HCT116 (cell line): ENCODE data around the gene DNAJC1. TPM values are rescaled to one million over a fixed set of nuclear protein-coding genes. Genes with fewer than 3 reads are reported as not detected.

Experiments
- ATAC-seq: fragments of 200-7000 bp; cut with Tn5 transposase; 2 replicates; pipeline ENCODE4 v1.9.1; 2020; ENCODE audit warnings: mild to moderate bottlenecking, moderate library complexity
- BruUV-seq: library from RNA; stranded (reverse); fragments of 400-500 nt; replicated peaks from 2 replicates; lab custom pipeline; 2021; lab: Mats Ljungman, UMichigan
- CTCF ChIA-PET: fragments of 300-600 bp; sonication (Branson Sonifier 250); formaldehyde crosslinking; loops from one replicate; lab custom pipeline; 2021; ENCODE audit warnings: antibody characterized with exemption; lab: Charles Lee
- POLR2A ChIA-PET: fragments of 300-600, 350-600 bp; sonication (Branson Sonifier 250); formaldehyde crosslinking; loops from one replicate; lab custom pipeline; 2021; ENCODE audit warnings: antibody characterized with exemption; lab: Charles Lee
- RAD21 ChIA-PET, 2 experiments: fragments of 300-600 bp; sonication (Branson Sonifier 250); formaldehyde crosslinking; loops; one replicate each; lab custom pipeline; 2023; ENCODE audit warnings: low total read pairs in 2 of 2; ENCODE audit not compliant: uncharacterized antibody in 2 of 2, unreplicated experiment in 2 of 2, low non-redundant PET in 1 of 2; lab: Charles Lee
- DNase-seq: peaks from one replicate; pipeline ENCODE4 v3.0.0-alpha.2; 2010; ENCODE audit warnings: low read depth, low spot score
- H2AFZ ChIP-seq: fragments of 200-600 bp; shearing (Covaris generic), sonication (generic); 2 replicates; pipeline ENCODE4 v1.6.1; 2017; ENCODE audit warnings: low read depth, mixed run types, mixed read lengths, antibody characterized with exemption, low read length; ENCODE audit not compliant: poor library complexity, severe bottlenecking
- H3K27ac ChIP-seq: 2 replicates; pipeline ENCODE4 v1.5.1; 2012; ENCODE audit warnings: low read depth, low read length
- H3K27me3 ChIP-seq: fragments of 200-600 bp; sonication (generic); 2 replicates; pipeline ENCODE4 v1.6.1; 2016; ENCODE audit warnings: mixed run types, low read length, mixed read lengths; ENCODE audit not compliant: insufficient read depth
- H3K36me3 ChIP-seq, 2 experiments: fragments of 200-500 bp in 1 of 2; fragments of 200-600 bp in 1 of 2; sonication (Bioruptor generic) in 1 of 2; sonication (generic) in 1 of 2; 2 replicates each; pipeline versions ENCODE4 v1.5.1 to v1.6.1; 2014 to 2016; ENCODE audit warnings: low read length in 2 of 2, inconsistent platforms in 1 of 2, mixed read lengths in 1 of 2, mixed run types in 1 of 2; ENCODE audit not compliant: insufficient read depth in 2 of 2, control insufficient read depth in 1 of 2
- H3K4me1 ChIP-seq, 2 experiments: fragments of 200-600 bp in 1 of 2; sonication (generic) in 1 of 2; 2 replicates each; pipeline versions ENCODE4 v1.5.1 to v1.6.1; 2012 to 2017; ENCODE audit warnings: low read length in 2 of 2, inconsistent platforms in 1 of 2, mild to moderate bottlenecking in 1 of 2, mixed read lengths in 1 of 2, mixed run types in 1 of 2, moderate library complexity in 1 of 2; ENCODE audit not compliant: insufficient read depth in 2 of 2, control insufficient read depth in 1 of 2
- H3K4me2 ChIP-seq: fragments of 200-600 bp; sonication (generic); 2 replicates; pipeline ENCODE4 v1.6.1; 2017; ENCODE audit warnings: mixed run types, low read length, mixed read lengths
- H3K4me3 ChIP-seq, 2 experiments: fragments of 200-600 bp in 1 of 2; sonication (generic) in 1 of 2; replicated peaks in 1 of 2; 2 replicates each; pipeline ENCODE4 v1.5.1; 2011 to 2016; ENCODE audit warnings: low read length in 2 of 2, control low read depth in 1 of 2, low read depth in 1 of 2, mild to moderate bottlenecking in 1 of 2, mixed read lengths in 1 of 2, mixed run types in 1 of 2
- H3K79me2 ChIP-seq: fragments of 200-600 bp; sonication (generic); 2 replicates; pipeline ENCODE4 v1.6.1; 2017; ENCODE audit warnings: mild to moderate bottlenecking, mixed run types, low read length, moderate library complexity, mixed read lengths; ENCODE audit not compliant: insufficient read depth
- H3K9ac ChIP-seq: fragments of 200-600 bp; sonication (generic); 2 replicates; pipeline ENCODE4 v1.6.1; 2016; ENCODE audit warnings: low read length, mixed read lengths
- H3K9me2 ChIP-seq: fragments of 200-600 bp; sonication (generic), shearing (Covaris generic); 2 replicates; pipeline ENCODE4 v1.6.1; 2017; ENCODE audit warnings: mixed run types, mild to moderate bottlenecking, moderate library complexity; ENCODE audit not compliant: insufficient read depth
- H3K9me3 ChIP-seq, 2 experiments: fragments of 200-500 bp in 1 of 2; fragments of 200-600 bp in 1 of 2; sonication (Bioruptor generic) in 1 of 2; sonication (generic) in 1 of 2; 2 replicates each; pipeline ENCODE4 v1.6.1; 2014 to 2017; ENCODE audit warnings: low read length in 2 of 2, mixed read lengths in 2 of 2, inconsistent platforms in 1 of 2, low read depth in 1 of 2, mild to moderate bottlenecking in 1 of 2, mixed run types in 1 of 2, moderate library complexity in 1 of 2; ENCODE audit not compliant: control insufficient read depth in 1 of 2, insufficient read depth in 1 of 2
- H4K20me1 ChIP-seq: fragments of 200-600 bp; sonication (generic), shearing (Covaris generic); 2 replicates; pipeline ENCODE4 v1.6.1; 2017; ENCODE audit warnings: mixed run types, mild to moderate bottlenecking, moderate library complexity; ENCODE audit not compliant: insufficient read depth
- CEBPB ChIP-seq: IDR thresholded peaks from 2 replicates; pipeline ENCODE4 v1.6.1; 2012; ENCODE audit warnings: low read depth
- EZH2phosphoT487 ChIP-seq: fragments of 200-600 bp; IDR thresholded peaks from 2 replicates; pipeline ENCODE4 v1.6.1; 2018; ENCODE audit warnings: antibody characterized with exemption, borderline replicate concordance
- POLR2A ChIP-seq: IDR thresholded peaks from 2 replicates; pipeline ENCODE4 v1.7.0; 2011; ENCODE audit warnings: borderline replicate concordance; ENCODE audit not compliant: insufficient read depth, insufficient read length; ENCODE audit errors: extremely low read depth
- TCF7L2 ChIP-seq: IDR thresholded peaks from 2 replicates; pipeline ENCODE4 v1.7.0; 2011; ENCODE audit warnings: borderline replicate concordance, inconsistent platforms; ENCODE audit not compliant: insufficient read depth, insufficient read length; ENCODE audit errors: extremely low read depth
- ZFX ChIP-seq: fragments of 450-650 bp; IDR thresholded peaks from 2 replicates; pipeline ENCODE4 v1.6.1; 2017
- ZNF274 ChIP-seq: fragments of 200-500 bp; sonication (Bioruptor generic); IDR thresholded peaks from 2 replicates; pipeline ENCODE4 v1.6.1; 2014; ENCODE audit warnings: mild to moderate bottlenecking, low read depth, low read length, inconsistent platforms
- intact Hi-C: fragments of 100-400 bp; cut with micrococcal nuclease; formaldehyde crosslinking; loops from 2 replicates; pipeline ENCODE4 v1.10.0; 2022
- total RNA-seq: library from RNA; stranded (reverse); gene quantifications from one replicate; pipeline ENCODE4 v1.2.1, GENCODE V29; 2021; ENCODE audit not compliant: unreplicated experiment
- TF ChIP-seq, protein P1 (sequence below), 3 experiments: fragments of 200-600 bp in 1 of 3; sonication (generic) in 1 of 3; IDR thresholded peaks in 2 of 3; conservative IDR thresholded peaks in 1 of 3; 2 replicates each; pipeline ENCODE4 v1.5.1; 2012 to 2017; ENCODE audit warnings: low read depth in 2 of 3, low read length in 2 of 3, antibody characterized with exemption in 1 of 3, borderline replicate concordance in 1 of 3, control low read depth in 1 of 3, mild to moderate bottlenecking in 1 of 3, mixed read lengths in 1 of 3, mixed run types in 1 of 3, moderate library complexity in 1 of 3; ENCODE audit not compliant: insufficient read depth in 1 of 3

DNAJC1 gene
- total RNA-seq, 1 experiment from 2014 or later, result 17.9 TPM

DNA sequence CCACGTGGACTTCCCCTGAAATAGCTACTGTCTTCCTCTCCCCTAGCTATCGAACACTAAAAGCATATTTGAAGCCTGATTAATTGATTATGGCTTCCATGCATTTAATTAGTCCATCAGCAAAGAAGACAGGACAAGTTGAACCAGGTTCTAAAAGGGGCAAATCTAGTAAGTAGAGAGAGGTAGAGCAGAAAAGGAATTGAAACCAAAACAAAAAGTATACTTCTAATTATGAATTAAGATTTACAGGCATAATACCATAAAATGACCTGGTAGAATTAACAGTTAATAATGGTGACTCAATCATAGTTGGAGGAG, 393 bp upstream of the DNAJC1 start (continued):
- TF ChIP-seq, protein P1, sequence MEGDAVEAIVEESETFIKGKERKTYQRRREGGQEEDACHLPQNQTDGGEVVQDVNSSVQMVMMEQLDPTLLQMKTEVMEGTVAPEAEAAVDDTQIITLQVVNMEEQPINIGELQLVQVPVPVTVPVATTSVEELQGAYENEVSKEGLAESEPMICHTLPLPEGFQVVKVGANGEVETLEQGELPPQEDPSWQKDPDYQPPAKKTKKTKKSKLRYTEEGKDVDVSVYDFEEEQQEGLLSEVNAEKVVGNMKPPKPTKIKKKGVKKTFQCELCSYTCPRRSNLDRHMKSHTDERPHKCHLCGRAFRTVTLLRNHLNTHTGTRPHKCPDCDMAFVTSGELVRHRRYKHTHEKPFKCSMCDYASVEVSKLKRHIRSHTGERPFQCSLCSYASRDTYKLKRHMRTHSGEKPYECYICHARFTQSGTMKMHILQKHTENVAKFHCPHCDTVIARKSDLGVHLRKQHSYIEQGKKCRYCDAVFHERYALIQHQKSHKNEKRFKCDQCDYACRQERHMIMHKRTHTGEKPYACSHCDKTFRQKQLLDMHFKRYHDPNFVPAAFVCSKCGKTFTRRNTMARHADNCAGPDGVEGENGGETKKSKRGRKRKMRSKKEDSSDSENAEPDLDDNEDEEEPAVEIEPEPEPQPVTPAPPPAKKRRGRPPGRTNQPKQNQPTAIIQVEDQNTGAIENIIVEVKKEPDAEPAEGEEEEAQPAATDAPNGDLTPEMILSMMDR (IDR thresholded peaks at IDR 0.05 in 2 of 3, conservative IDR thresholded peaks at IDR 0.05 in 1 of 3; ENCODE audit: borderline replicate concordance in 1 of 3, insufficient read depth in 1 of 3, low read depth in 2 of 3, low read length in 2 of 3), result no peak

DNA sequence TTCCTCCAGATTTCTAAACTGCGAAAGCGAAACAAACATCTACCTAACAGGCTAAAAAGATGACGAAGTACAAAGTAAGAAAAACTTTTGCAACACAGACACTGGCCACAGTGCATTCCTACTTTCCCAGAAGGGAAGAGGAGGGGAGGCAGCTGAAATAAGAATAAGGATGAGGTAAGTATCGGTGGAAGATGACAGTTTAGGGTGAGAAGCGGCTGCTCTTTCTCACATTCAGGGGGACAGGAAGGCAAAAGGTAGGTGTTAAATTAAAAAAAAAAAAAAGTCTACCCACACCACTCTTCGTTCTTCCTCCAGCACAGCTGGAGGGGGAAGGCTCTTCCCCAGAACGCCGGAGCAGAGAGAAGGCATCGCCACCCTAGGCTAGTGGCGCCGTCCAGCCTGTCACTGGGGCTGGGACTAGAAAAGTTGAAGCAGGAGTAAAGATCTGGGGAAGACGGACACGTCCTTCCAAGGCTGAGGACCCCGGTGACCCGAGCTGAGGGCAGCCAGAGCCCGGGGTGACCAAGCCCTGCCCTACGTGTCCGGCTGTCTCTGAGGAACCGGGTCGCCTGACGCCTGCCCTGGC, 846 bp downstream of the DNAJC1 start:
- Histone ChIP-seq H3K79me2 (peaks cover 47% of the 10 kb centered on the region), H3K4me1 (peaks cover 8 to 15% of the 10 kb centered on the region in 2 experiments; a peak in 3 of 4 replicates), H3K27ac (peak overlapping the region; percentile 73), H3K9me2 (no peaks in the 10 kb centered on the region), H4K20me1 (no peaks in the 10 kb centered on the region), H3K9ac (peak overlapping the region; percentile 74), H3K36me3 (no peaks in the 10 kb centered on the region), H3K4me2 (peak overlapping the region; percentile 88), H3K4me3 (peak overlapping the region; percentile 79 to 82), H3K9me3 (no peaks in the 10 kb centered on the region; a peak in 1 of 4 replicates), H3K27me3 (no peaks in the 10 kb centered on the region), H2AFZ (no peak overlapping the region)
- no peak for DNase-seq
- RAD21 ChIA-PET, result no interaction called here
- BruUV-seq, result no TSS peak
- ATAC-seq, result peak; percentile 9; the same call in 1 of the 2 replicates
- TF ChIP-seq, protein P1 (IDR thresholded peaks at IDR 0.05 in 2 of 3, conservative IDR thresholded peaks at IDR 0.05 in 1 of 3; ENCODE audit: borderline replicate concordance in 1 of 3, insufficient read depth in 1 of 3, low read depth in 2 of 3, low read length in 2 of 3), result no peak
- TF ChIP-seq POLR2A, result no peak
- no peak for TF ChIP-seq TCF7L2
- TF ChIP-seq ZFX, result no peak
- TF ChIP-seq ZNF274, result no peak
- no peak for TF ChIP-seq CEBPB
- no peak for TF ChIP-seq EZH2phosphoT487
- POLR2A ChIA-PET, result no interaction called here
- CTCF ChIA-PET, result interaction anchor here (1.1 to 1.4 kb wide), 2 partner anchors 9 to 506 kb away, joined by 3 to 7 read pairs; no protein-coding TSS in a partner anchor
- intact Hi-C loops, result loop anchor here (5.0 to 10.0 kb wide), 4 partner anchors 245 to 822 kb away; partner anchors contain the start of gene BMI1
